Measurements from ENCODE around the gene EFNA1.

EFNA1 gene, protein sequence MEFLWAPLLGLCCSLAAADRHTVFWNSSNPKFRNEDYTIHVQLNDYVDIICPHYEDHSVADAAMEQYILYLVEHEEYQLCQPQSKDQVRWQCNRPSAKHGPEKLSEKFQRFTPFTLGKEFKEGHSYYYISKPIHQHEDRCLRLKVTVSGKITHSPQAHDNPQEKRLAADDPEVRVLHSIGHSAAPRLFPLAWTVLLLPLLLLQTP

DNA sequence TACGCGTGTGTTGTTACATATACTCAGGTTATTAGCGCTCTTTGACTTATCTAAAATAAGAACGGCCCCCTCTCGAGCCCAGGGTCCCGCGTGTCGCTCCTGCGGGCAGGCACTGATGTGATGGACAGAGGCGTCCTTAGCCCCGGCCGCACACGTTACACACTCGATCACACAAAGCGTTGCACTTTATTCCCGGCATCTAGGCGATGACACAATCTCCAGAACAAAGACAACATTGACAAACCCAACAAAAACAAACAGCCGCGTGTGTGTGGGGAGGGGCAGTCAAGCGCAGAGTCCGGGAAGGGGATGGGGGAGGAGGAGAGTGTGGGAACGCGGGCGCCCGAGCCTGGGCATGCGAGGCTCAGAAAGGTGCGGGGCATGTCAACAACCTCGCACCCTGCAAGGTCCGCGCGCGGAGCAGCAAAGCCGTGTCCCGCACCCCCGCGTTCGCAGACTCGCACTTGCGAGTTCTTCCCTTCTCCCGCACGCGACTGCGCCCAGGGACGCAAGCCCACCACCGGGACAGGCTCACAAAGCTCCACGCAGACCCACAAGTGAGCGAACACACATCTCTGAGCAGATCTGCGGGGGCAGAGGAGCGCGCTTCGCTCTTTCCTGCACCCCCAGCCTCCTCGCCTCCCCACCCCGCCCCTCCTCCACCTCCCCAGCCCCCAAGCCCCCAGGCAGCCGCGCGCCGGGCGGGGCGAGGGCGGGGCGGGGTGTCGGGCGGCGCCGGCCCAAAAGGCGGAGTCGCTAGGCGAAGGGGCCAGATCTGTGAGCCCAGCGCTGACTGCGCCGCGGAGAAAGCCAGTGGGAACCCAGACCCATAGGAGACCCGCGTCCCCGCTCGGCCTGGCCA, at the start of gene EFNA1:
EFNA1 (plus strand) TSS at position 772 of the 862 bp plus-strand sequence. CDS start 102 bp downstream, outside the sequence.
- DNase-seq (ENCODE audit: insufficient read length, low spot score) (no peak), FAIRE-seq (no peak)

DNA sequence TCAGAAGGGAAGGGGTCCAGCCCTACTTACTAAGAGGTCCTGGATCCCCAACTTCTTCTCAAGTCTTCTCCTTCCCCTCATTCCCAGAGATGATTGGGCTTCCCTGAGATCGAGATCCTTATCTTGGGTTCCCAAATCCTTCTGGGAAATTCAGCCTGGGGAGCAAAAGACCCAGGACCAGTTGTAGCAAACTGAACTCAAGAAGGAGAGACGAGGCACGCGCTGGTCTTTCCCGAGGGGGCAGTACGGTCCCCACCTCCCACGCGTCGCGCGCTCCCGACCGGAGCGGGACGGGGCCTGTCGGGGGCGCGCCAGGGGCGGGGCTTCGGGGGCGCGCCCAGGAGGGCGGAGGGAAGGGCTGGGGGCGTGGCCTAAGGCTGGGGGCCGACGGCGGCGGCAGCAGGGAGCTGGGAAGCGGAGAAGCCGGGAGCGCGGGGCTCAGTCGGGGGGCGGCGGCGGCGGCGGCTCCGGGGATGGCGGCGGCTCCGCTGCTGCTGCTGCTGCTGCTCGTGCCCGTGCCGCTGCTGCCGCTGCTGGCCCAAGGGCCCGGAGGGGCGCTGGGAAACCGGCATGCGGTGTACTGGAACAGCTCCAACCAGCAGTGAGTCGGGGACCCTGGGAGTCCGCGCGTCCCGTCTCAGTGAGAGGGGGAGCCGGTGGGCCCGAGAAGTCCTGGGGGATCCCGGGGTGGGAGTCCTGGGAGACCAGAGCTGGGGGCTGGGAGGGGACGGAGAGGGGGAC, 49.0 kb upstream of the EFNA1 start, which contains the start of gene EFNA3:
EFNA3 (plus strand) TSS at position 369 of the 741 bp plus-strand sequence; CDS start at position 474, 105 bp downstream.
- FAIRE-seq (no peak), DNase-seq (ENCODE audit: insufficient read length, low spot score) (peak; percentile 60)

DNA sequence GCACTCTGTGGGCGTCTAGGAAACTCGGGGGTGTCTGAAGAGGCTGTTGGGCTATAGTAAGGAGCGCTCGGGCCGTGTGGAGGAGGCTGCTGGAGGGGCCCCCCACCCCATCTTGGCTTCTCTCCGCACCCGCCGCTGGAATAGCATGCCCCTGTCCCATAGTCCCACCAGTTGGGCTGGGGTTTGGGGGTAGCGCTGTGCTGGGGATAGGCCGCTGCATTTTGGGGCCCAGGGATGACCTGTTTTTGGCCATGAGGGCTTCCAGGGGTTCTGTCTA, 48.5 kb upstream of the EFNA1 start:
- no peak for DNase-seq (ENCODE audit: insufficient read length, low spot score)
- no peak for FAIRE-seq

- FAIRE-seq (no peak), DNase-seq (ENCODE audit: insufficient read length, low spot score) (no peak)
Observed at GRCh38 chr1:155079487-155080311, 48.0 kb upstream of the EFNA1 start.

DNA sequence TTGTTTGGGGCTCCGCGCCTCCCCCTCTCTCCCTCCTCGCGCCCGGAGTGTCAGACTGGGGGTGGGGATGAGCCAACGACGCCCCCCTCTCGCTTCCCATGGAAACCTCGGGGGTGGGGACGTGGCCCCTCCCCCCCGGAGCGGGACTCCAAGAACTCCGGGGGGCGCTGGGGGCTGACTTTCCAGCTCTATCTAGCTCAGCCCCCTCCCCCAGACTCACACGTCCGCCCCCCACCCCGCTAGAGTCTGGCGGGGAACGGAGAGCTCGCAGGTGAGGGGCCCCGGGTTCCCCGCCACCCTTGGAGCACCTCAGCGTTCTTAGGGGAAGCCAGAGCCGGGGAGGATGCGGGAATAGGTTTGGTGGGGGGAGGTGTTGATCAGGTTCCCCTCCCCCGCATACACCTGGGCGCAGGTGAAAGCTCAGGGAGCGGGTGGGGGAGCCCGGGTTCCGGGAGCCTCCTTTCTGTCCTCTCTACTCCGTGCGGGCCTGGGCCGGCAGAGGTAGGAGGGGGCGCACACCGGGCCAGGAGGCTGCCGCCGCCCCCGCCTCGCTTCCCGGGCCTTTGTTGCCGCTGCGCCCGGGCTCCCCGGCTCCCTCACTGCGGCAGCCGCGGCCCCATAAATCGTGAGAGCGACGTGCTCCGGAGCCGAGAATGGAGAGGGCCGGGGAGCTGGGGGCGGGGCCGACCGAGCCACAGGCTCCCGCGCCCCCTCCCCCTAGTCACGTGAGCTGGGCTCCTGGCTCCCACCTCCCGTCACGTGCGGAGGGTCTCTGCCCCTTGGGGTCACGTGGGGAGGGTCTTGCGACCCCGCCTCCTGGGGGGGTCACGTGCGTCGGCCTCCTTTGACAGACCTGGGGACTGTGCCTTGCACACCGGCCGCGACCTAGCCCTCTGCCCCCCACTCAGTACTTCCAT, 47.1 kb upstream of the EFNA1 start:
- FAIRE-seq (no peak), DNase-seq (ENCODE audit: insufficient read length, low spot score) (no peak)

DNA sequence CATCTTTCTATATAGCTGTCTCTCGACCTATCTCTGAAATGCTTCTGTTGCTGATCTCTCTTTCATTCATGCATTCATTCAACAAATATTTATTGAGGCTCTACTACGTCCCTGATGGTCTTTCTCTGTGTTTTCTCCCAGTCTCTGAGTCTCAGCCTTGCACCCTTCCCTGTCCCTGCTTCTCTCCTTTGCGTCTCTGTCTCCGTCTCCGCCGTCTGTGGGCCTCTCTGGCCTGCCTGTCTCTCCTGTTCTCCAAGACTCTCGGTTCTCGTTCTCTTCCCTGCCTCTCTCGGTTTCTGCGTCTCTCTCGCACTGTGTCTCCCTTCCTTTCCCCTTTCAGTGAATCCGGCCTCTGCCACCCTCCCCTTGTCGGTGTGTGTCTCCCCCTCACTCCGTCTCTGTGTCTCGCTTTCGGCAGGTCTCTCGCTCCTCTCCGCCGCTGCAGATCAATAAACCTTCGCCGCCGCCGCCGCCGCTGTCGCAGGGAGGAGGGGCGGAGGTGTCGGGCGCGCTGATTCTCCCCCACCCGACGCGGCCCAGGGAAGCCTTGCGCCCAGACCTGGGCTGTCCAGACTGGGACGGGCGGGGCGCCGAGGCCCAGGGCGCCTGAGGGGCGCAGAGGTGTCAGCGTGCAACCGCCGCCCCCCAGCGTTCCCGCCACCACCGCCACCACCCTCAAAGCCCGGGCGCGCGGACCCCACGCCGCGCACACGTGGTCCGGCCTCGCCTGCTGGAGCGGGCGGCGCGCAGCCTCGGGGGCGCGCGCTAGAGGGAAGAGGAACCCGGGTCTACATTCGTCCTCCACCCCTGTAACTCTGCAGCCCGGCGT, 46.0 kb upstream of the EFNA1 start:
- DNase-seq (ENCODE audit: insufficient read length, low spot score) (no peak), FAIRE-seq (no peak)

GRCh38 chr1:155082301-155083051, 45.2 kb upstream of the EFNA1 start:
- no peak for FAIRE-seq
- no peak for DNase-seq (ENCODE audit: insufficient read length, low spot score)

- no peak for FAIRE-seq
Observed at GRCh38 chr1:155083052-155083541, 44.6 kb upstream of the EFNA1 start.

GRCh38 chr1:155083865-155084721, 43.6 kb upstream of the EFNA1 start:
- FAIRE-seq: no peak
- DNase-seq (ENCODE audit: insufficient read length, low spot score): no peak

More at GRCh38 chr1:155083052-155083541, 44.6 kb upstream of the EFNA1 start:
- DNase-seq (ENCODE audit: insufficient read length, low spot score): no peak

DNA sequence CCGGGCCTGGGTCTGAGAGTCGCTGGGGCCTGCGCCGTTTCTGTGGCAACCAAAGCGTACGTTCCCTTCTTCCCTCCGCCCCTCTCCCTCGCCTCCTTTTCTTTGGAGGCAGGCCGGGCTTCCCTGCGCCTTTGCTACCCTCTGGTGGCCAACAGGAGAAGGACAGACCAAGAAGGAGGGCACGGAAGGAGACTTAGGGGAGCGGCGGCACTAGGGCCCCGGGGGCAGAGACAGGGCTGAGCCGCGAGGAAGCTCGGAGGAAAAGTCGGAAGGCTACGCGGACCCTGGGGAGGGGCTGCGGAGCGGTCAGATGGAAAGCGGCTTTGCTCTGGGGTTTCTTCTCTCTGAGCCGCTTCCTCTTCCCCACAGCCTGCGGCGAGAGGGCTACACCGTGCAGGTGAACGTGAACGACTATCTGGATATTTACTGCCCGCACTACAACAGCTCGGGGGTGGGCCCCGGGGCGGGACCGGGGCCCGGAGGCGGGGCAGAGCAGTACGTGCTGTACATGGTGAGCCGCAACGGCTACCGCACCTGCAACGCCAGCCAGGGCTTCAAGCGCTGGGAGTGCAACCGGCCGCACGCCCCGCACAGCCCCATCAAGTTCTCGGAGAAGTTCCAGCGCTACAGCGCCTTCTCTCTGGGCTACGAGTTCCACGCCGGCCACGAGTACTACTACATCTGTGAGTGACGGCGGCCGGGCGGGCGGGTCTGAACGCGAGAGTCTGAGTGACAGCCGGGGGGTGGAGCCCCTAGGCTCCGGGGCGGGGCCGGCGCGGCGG, 42.8 kb upstream of the EFNA1 start:
- FAIRE-seq (peak; percentile 28), DNase-seq (ENCODE audit: insufficient read length, low spot score) (peak; percentile 86)

GRCh38 chr1:155085504-155086127, 42.1 kb upstream of the EFNA1 start:
- FAIRE-seq: no peak
- DNase-seq (ENCODE audit: insufficient read length, low spot score): peak; percentile 42

- FAIRE-seq (no peak), DNase-seq (ENCODE audit: insufficient read length, low spot score) (peak; percentile 74)
Observed at GRCh38 chr1:155086128-155086741, 41.4 kb upstream of the EFNA1 start.

GRCh38 chr1:155086856-155087535, 40.7 kb upstream of the EFNA1 start:
- DNase-seq (ENCODE audit: insufficient read length, low spot score) (no peak), FAIRE-seq (no peak)
